ENCODE results near the gene VAT1L.

GRCh38 chr16:77827032-77827431 lies 38.7 kb downstream of the VAT1L start:
- no peak for TF ChIP-seq POLR2A (IDR thresholded peaks at IDR 0.05; ENCODE audit: low read length)
- TF ChIP-seq GATA1 (IDR thresholded peaks at IDR 0.05; ENCODE audit: low read depth, low read length), result no peak
